Spleen (tissue), 7 donors: ENCODE results near the gene MDFI.

Experiments used
- CTCF ChIP-seq, 11 experiments: fragments of 200-600 bp in 7 of 11; fragments of 450-650 bp in 4 of 11; sonication (generic) in 4 of 11; IDR thresholded peaks in 8 of 11; conservative IDR thresholded peaks in 3 of 11; 1 replicate in 7 of 11; 2 replicates in 4 of 11; pipeline versions ENCODE4 v1.4.0 to v1.8.0; 2016 to 2021; ENCODE audit warnings: antibody characterized with exemption in 11 of 11, inconsistent platforms in 4 of 11, mild to moderate bottlenecking in 1 of 11
- POLR2A ChIP-seq, 3 donors: fragments of 450-650 bp; IDR thresholded peaks; one replicate each; pipeline ENCODE4 v1.5.1; 2017; ENCODE audit warnings: antibody characterized with exemption in 3 of 3, mild to moderate bottlenecking in 1 of 3
- donor health status: DM: no; HTN: no; CAD: no; lungs with moderate emphysema.
- donor health status: DM: no; HTN: no; CAD: no.
- donor health status: DM: no; HTN: no; CAD: no.

GRCh38 chr6:41634657-41635056 is 3.6 kb upstream of the MDFI start:
- no peak for TF ChIP-seq CTCF (IDR thresholded peaks at IDR 0.05 in 8 of 11, conservative IDR thresholded peaks at IDR 0.05 in 3 of 11)
- TF ChIP-seq POLR2A (IDR thresholded peaks at IDR 0.05): no peak
